Measurements from ENCODE around the gene OR51M1. TPM values are rescaled to one million over a fixed set of nuclear protein-coding genes. Genes with fewer than 3 reads are reported as not detected.

The OR51M1 gene
- total and polyA plus RNA-seq, 2 of the 13 experiments (the other 11 are each of a cell fraction or from before 2014, with no cell fraction given) = not detected

- Histone ChIP-seq H3K36me3 (replicated peaks in 1 of 2; ENCODE audit: control insufficient read depth in 1 of 2, insufficient read depth in 2 of 2, low read length in 2 of 2) (no peaks in the 10 kb centered on the region), H3K79me2 (ENCODE audit: insufficient read depth, low read length) (no peaks in the 10 kb centered on the region), H3K4me2 (ENCODE audit: low read depth, low read length) (no peak overlapping the region), H2AFZ (ENCODE audit: low read length) (no peak overlapping the region), H4K20me1 (ENCODE audit: insufficient read depth, low read length) (0 out of 2 replicates have a peak, but pooled peaks cover 3% of the 10 kb centered on the region), H3K9ac (ENCODE audit: insufficient read depth, low read depth, low read length) (no peak overlapping the region), H3K9me3 (ENCODE audit: low read length) (no peaks in the 10 kb centered on the region), H3K4me1 (ENCODE audit: insufficient read depth, low read length) (no peaks in the 10 kb centered on the region), H3K4me3 (replicated peaks in 1 of 3; ENCODE audit: insufficient read depth in 1 of 3, low read depth in 2 of 3, low read length in 3 of 3) (no peak overlapping the region), H3K27ac (ENCODE audit: extremely low read length, insufficient read depth, low read length) (no peak overlapping the region), H3K27me3 (ENCODE audit: control insufficient read depth in 1 of 2, insufficient read depth in 2 of 2, low read length in 2 of 2) (no peaks in the 10 kb centered on the region)
- in situ Hi-C loops (cut with HindIII; ENCODE audit: extremely low pct_ligation_motif_present, low pct_unique_long_range_greater_than_20kb) (no loop called here), intact Hi-C loops (cut with micrococcal nuclease; ENCODE audit: unreplicated experiment) (no loop called here)
- ATAC-seq (no peak), DNase-seq (ENCODE audit: low spot score) (no peak), FAIRE-seq (no peak)
- no TSS peak for BruUV-seq (replicated peaks)
- ChIA-PET POLR2A (no interaction called here), CTCF (ENCODE audit: low intra/inter-chr PET ratio, low total read pairs) (no interaction called here)
- WGBS (ENCODE audit: low lambda C conversion rate) = 0% methylated on average over 2 of the region's 2 CpGs
- TF ChIP-seq ZNF251 (CRISPR knock-in tag; IDR thresholded peaks at IDR 0.05) (no peak), GMEB1 (CRISPR knock-in tag; IDR thresholded peaks at IDR 0.05; ENCODE audit: borderline replicate concordance) (no peak), ZNF773 (CRISPR knock-in tag; IDR thresholded peaks at IDR 0.05; ENCODE audit: borderline replicate concordance) (no peak), ATF2 (CRISPR knock-in tag; IDR thresholded peaks at IDR 0.05) (no peak), SNAPC4 (CRISPR knock-in tag; IDR thresholded peaks at IDR 0.05) (no peak), ZNF333 (CRISPR knock-in tag; IDR thresholded peaks at IDR 0.05; ENCODE audit: borderline replicate concordance) (no peak), ATM (IDR thresholded peaks at IDR 0.05; ENCODE audit: borderline replicate concordance) (no peak), ZFX (CRISPR knock-in tag; IDR thresholded peaks at IDR 0.05; ENCODE audit: low read depth) (no peak), CSRNP1 (CRISPR knock-in tag; IDR thresholded peaks at IDR 0.05) (no peak), AKAP8 (CRISPR knock-in tag; IDR thresholded peaks at IDR 0.05) (no peak), ZFAT (CRISPR knock-in tag; conservative IDR thresholded peaks at IDR 0.05) (no peak), GPN1 (CRISPR knock-in tag; IDR thresholded peaks at IDR 0.05; ENCODE audit: borderline replicate concordance) (no peak)
Observed at GRCh38 chr11:5390210-5390609, 6.6 kb downstream of the OR51M1 start.

Measured in HepG2 (cell line).